ENCODE data around the gene WDR82. TPM values are rescaled to one million over a fixed set of nuclear protein-coding genes. Genes with fewer than 3 reads are reported as not detected.
A peak's percentile ranks its signal among the peaks of the same experiment; 100 is the strongest.

Gene WDR82
- total RNA-seq, 3 donors from 2014 or later (not counting 1 experiment from before 2014, with no cell fraction given), result 108 to 131 (median 109) TPM

- Mint-ChIP-seq H3K27me3 (ENCODE audit: low read depth in 2 of 2) (peaks cover 0 to 3% of the 10 kb centered on the region in 2 donors), H3K4me1 (peaks cover 35 to 48% of the 10 kb centered on the region in 2 donors), H3K9me3 (no peaks in the 10 kb centered on the region), H3K4me3 (peak overlapping the region; percentile 63), H3K36me3 (no peaks in the 10 kb centered on the region), H3K27ac (peak overlapping the region; percentile 90 to 95)
- WGBS (ENCODE audit: insufficient coverage), result 9% methylated on average over 8 of the region's 8 CpGs
- H3K4me3 ChIP-seq (ENCODE audit: low read length), result no peak overlapping the region
- H3K27ac ChIP-seq (ENCODE audit: low read length), result peak overlapping the region; percentile 74
- no peaks in the 10 kb centered on the region for H3K27me3 ChIP-seq (ENCODE audit: control insufficient read depth, insufficient read depth, low read length)
- no peaks in the 10 kb centered on the region for H3K9me3 ChIP-seq (ENCODE audit: control insufficient read depth, insufficient read depth, low read length)
- H3K36me3 ChIP-seq (ENCODE audit: control insufficient read depth, insufficient read depth, low read length), result no peaks in the 10 kb centered on the region
- DNase-seq (peak; percentile 37 to 75), ATAC-seq (peak in 2 of 3 donors; percentile 20 to 23)
- peaks cover 52% of the 10 kb centered on the region for H3K4me1 ChIP-seq (ENCODE audit: control insufficient read depth, insufficient read depth, low read length)
- no peak for TF ChIP-seq CTCF (IDR thresholded peaks at IDR 0.05)
- intact Hi-C loops (cut with micrococcal nuclease), result no loop called here
Measured at GRCh38 chr3:52281981-52282801, 3.7 kb upstream of the WDR82 start.

- no peaks in the 10 kb centered on the region for H3K9me3 Mint-ChIP-seq
- H3K27ac ChIP-seq (ENCODE audit: low read length), result peak overlapping the region; percentile 97
Measured at GRCh38 chr3:52280050-52280461, 1.6 kb upstream of the WDR82 start.

GRCh38 chr3:52279596-52279995, 1.1 kb upstream of the WDR82 start:
- H3K4me1 ChIP-seq (ENCODE audit: control insufficient read depth, insufficient read depth, low read length), result peaks cover 66% of the 10 kb centered on the region
- no peaks in the 10 kb centered on the region for H3K9me3 Mint-ChIP-seq
- peak overlapping the region; percentile 97 for H3K27ac ChIP-seq (ENCODE audit: low read length)
- no peaks in the 10 kb centered on the region for H3K27me3 ChIP-seq (ENCODE audit: control insufficient read depth, insufficient read depth, low read length)
- peak overlapping the region; percentile 94 for H3K4me3 Mint-ChIP-seq
- DNase-seq, result peak in 1 of 2 donors; percentile 58
- no peak for TF ChIP-seq CTCF (IDR thresholded peaks at IDR 0.05)
- no peak for ATAC-seq
- H3K4me1 Mint-ChIP-seq, result peaks cover 52 to 67% of the 10 kb centered on the region in 2 donors
- no peaks in the 10 kb centered on the region for H3K9me3 ChIP-seq (ENCODE audit: control insufficient read depth, insufficient read depth, low read length)
- WGBS (ENCODE audit: insufficient coverage), result 49% methylated on average over 2 of the region's 2 CpGs
- peak overlapping the region; percentile 90 to 98 for H3K27ac Mint-ChIP-seq
- peaks cover 0 to 3% of the 10 kb centered on the region in 2 donors for H3K27me3 Mint-ChIP-seq (ENCODE audit: low read depth in 2 of 2)
- intact Hi-C loops (cut with micrococcal nuclease), result loop anchor here (1.0 to 5.0 kb wide), 3 partner anchors 8 to 33 kb away; partner anchors contain the start of gene GLYCTK
- no peaks in the 10 kb centered on the region for H3K36me3 Mint-ChIP-seq
- no peak overlapping the region for H3K4me3 ChIP-seq (ENCODE audit: low read length)
- peaks cover 4% of the 10 kb centered on the region for H3K36me3 ChIP-seq (ENCODE audit: control insufficient read depth, insufficient read depth, low read length)

More at GRCh38 chr3:52280050-52280461, 1.6 kb upstream of the WDR82 start:
- H3K27me3 Mint-ChIP-seq (ENCODE audit: low read depth in 2 of 2), result peaks cover 0 to 3% of the 10 kb centered on the region in 2 donors
- Histone ChIP-seq H3K27me3 (ENCODE audit: control insufficient read depth, insufficient read depth, low read length) (no peaks in the 10 kb centered on the region), H3K4me3 (ENCODE audit: low read length) (no peak overlapping the region), H3K36me3 (ENCODE audit: control insufficient read depth, insufficient read depth, low read length) (peaks cover 2% of the 10 kb centered on the region), H3K9me3 (ENCODE audit: control insufficient read depth, insufficient read depth, low read length) (no peaks in the 10 kb centered on the region), H3K4me1 (ENCODE audit: control insufficient read depth, insufficient read depth, low read length) (peaks cover 61% of the 10 kb centered on the region)
- ATAC-seq (no peak), DNase-seq (no peak)
- no peak for TF ChIP-seq CTCF (IDR thresholded peaks at IDR 0.05)
- no peaks in the 10 kb centered on the region for H3K36me3 Mint-ChIP-seq
- H3K4me3 Mint-ChIP-seq, result peak overlapping the region; percentile 25
- 84% methylated on average over 6 of the region's 6 CpGs for WGBS (ENCODE audit: insufficient coverage)
- intact Hi-C loops (cut with micrococcal nuclease), result loop anchor here (1.0 kb wide), 1 partner anchor 9 kb away; no protein-coding TSS in a partner anchor
- peaks cover 49 to 63% of the 10 kb centered on the region in 2 donors for H3K4me1 Mint-ChIP-seq
- H3K27ac Mint-ChIP-seq, result peak overlapping the region; percentile 90 to 98

Measured in natural killer cell (primary cell).